HCT116 (cell line): Measurements from ENCODE around the gene TNFAIP3. TPM values are rescaled to one million over a fixed set of nuclear protein-coding genes. Genes with fewer than 3 reads are reported as not detected.

Experiments used
- ATAC-seq: fragments of 200-7000 bp; cut with Tn5 transposase; 2 replicates; pipeline ENCODE4 v1.9.1; 2020; ENCODE audit warnings: mild to moderate bottlenecking, moderate library complexity
- BruUV-seq: library from RNA; stranded (reverse); fragments of 400-500 nt; replicated peaks from 2 replicates; lab custom pipeline; 2021; lab: Mats Ljungman, UMichigan
- CTCF ChIA-PET: fragments of 300-600 bp; sonication (Branson Sonifier 250); formaldehyde crosslinking; loops from one replicate; lab custom pipeline; 2021; ENCODE audit warnings: antibody characterized with exemption; lab: Charles Lee
- POLR2A ChIA-PET: fragments of 300-600, 350-600 bp; sonication (Branson Sonifier 250); formaldehyde crosslinking; loops from one replicate; lab custom pipeline; 2021; ENCODE audit warnings: antibody characterized with exemption; lab: Charles Lee
- RAD21 ChIA-PET, 2 experiments: fragments of 300-600 bp; sonication (Branson Sonifier 250); formaldehyde crosslinking; loops; one replicate each; lab custom pipeline; 2023; ENCODE audit warnings: low total read pairs in 2 of 2; ENCODE audit not compliant: uncharacterized antibody in 2 of 2, unreplicated experiment in 2 of 2, low non-redundant PET in 1 of 2; lab: Charles Lee
- DNase-seq: peaks from one replicate; pipeline ENCODE4 v3.0.0-alpha.2; 2010; ENCODE audit warnings: low read depth, low spot score
- H2AFZ ChIP-seq: fragments of 200-600 bp; shearing (Covaris generic), sonication (generic); 2 replicates; pipeline ENCODE4 v1.6.1; 2017; ENCODE audit warnings: low read depth, mixed run types, mixed read lengths, antibody characterized with exemption, low read length; ENCODE audit not compliant: poor library complexity, severe bottlenecking
- H3K27ac ChIP-seq: 2 replicates; pipeline ENCODE4 v1.5.1; 2012; ENCODE audit warnings: low read depth, low read length
- H3K27me3 ChIP-seq: fragments of 200-600 bp; sonication (generic); 2 replicates; pipeline ENCODE4 v1.6.1; 2016; ENCODE audit warnings: mixed run types, low read length, mixed read lengths; ENCODE audit not compliant: insufficient read depth
- H3K36me3 ChIP-seq, 2 experiments: fragments of 200-500 bp in 1 of 2; fragments of 200-600 bp in 1 of 2; sonication (Bioruptor generic) in 1 of 2; sonication (generic) in 1 of 2; 2 replicates each; pipeline versions ENCODE4 v1.5.1 to v1.6.1; 2014 to 2016; ENCODE audit warnings: low read length in 2 of 2, inconsistent platforms in 1 of 2, mixed read lengths in 1 of 2, mixed run types in 1 of 2; ENCODE audit not compliant: insufficient read depth in 2 of 2, control insufficient read depth in 1 of 2
- H3K4me1 ChIP-seq, 2 experiments: fragments of 200-600 bp in 1 of 2; sonication (generic) in 1 of 2; 2 replicates each; pipeline versions ENCODE4 v1.5.1 to v1.6.1; 2012 to 2017; ENCODE audit warnings: low read length in 2 of 2, inconsistent platforms in 1 of 2, mild to moderate bottlenecking in 1 of 2, mixed read lengths in 1 of 2, mixed run types in 1 of 2, moderate library complexity in 1 of 2; ENCODE audit not compliant: insufficient read depth in 2 of 2, control insufficient read depth in 1 of 2
- H3K4me2 ChIP-seq: fragments of 200-600 bp; sonication (generic); 2 replicates; pipeline ENCODE4 v1.6.1; 2017; ENCODE audit warnings: mixed run types, low read length, mixed read lengths
- H3K4me3 ChIP-seq, 2 experiments: fragments of 200-600 bp in 1 of 2; sonication (generic) in 1 of 2; replicated peaks in 1 of 2; 2 replicates each; pipeline ENCODE4 v1.5.1; 2011 to 2016; ENCODE audit warnings: low read length in 2 of 2, control low read depth in 1 of 2, low read depth in 1 of 2, mild to moderate bottlenecking in 1 of 2, mixed read lengths in 1 of 2, mixed run types in 1 of 2
- H3K79me2 ChIP-seq: fragments of 200-600 bp; sonication (generic); 2 replicates; pipeline ENCODE4 v1.6.1; 2017; ENCODE audit warnings: mild to moderate bottlenecking, mixed run types, low read length, moderate library complexity, mixed read lengths; ENCODE audit not compliant: insufficient read depth
- H3K9ac ChIP-seq: fragments of 200-600 bp; sonication (generic); 2 replicates; pipeline ENCODE4 v1.6.1; 2016; ENCODE audit warnings: low read length, mixed read lengths
- H3K9me2 ChIP-seq: fragments of 200-600 bp; sonication (generic), shearing (Covaris generic); 2 replicates; pipeline ENCODE4 v1.6.1; 2017; ENCODE audit warnings: mixed run types, mild to moderate bottlenecking, moderate library complexity; ENCODE audit not compliant: insufficient read depth
- H3K9me3 ChIP-seq, 2 experiments: fragments of 200-500 bp in 1 of 2; fragments of 200-600 bp in 1 of 2; sonication (Bioruptor generic) in 1 of 2; sonication (generic) in 1 of 2; 2 replicates each; pipeline ENCODE4 v1.6.1; 2014 to 2017; ENCODE audit warnings: low read length in 2 of 2, mixed read lengths in 2 of 2, inconsistent platforms in 1 of 2, low read depth in 1 of 2, mild to moderate bottlenecking in 1 of 2, mixed run types in 1 of 2, moderate library complexity in 1 of 2; ENCODE audit not compliant: control insufficient read depth in 1 of 2, insufficient read depth in 1 of 2
- H4K20me1 ChIP-seq: fragments of 200-600 bp; sonication (generic), shearing (Covaris generic); 2 replicates; pipeline ENCODE4 v1.6.1; 2017; ENCODE audit warnings: mixed run types, mild to moderate bottlenecking, moderate library complexity; ENCODE audit not compliant: insufficient read depth
- EGR1 ChIP-seq: IDR thresholded peaks from 2 replicates; pipeline ENCODE4 v1.6.1; 2012; ENCODE audit warnings: low read depth
- EZH2 ChIP-seq: fragments of 200-600 bp; sonication (generic); IDR thresholded peaks from 2 replicates; pipeline ENCODE4 v1.6.1; 2017; ENCODE audit warnings: antibody characterized with exemption, mixed run types
- FOSL1 ChIP-seq: IDR thresholded peaks from 2 replicates; pipeline ENCODE4 v1.6.1; 2012; ENCODE audit warnings: low read depth
- POLR2AphosphoS5 ChIP-seq: IDR thresholded peaks from 2 replicates; pipeline ENCODE4 v1.6.1; 2011; ENCODE audit warnings: mild to moderate bottlenecking, low read depth, low read length, moderate library complexity
- SRF ChIP-seq: IDR thresholded peaks from 2 replicates; pipeline ENCODE4 v1.6.1; 2012; ENCODE audit warnings: low read depth
- TCF7L2 ChIP-seq: IDR thresholded peaks from 2 replicates; pipeline ENCODE4 v1.7.0; 2011; ENCODE audit warnings: borderline replicate concordance, inconsistent platforms; ENCODE audit not compliant: insufficient read depth, insufficient read length; ENCODE audit errors: extremely low read depth
- ZNF274 ChIP-seq: fragments of 200-500 bp; sonication (Bioruptor generic); IDR thresholded peaks from 2 replicates; pipeline ENCODE4 v1.6.1; 2014; ENCODE audit warnings: mild to moderate bottlenecking, low read depth, low read length, inconsistent platforms
- intact Hi-C: fragments of 100-400 bp; cut with micrococcal nuclease; formaldehyde crosslinking; loops from 2 replicates; pipeline ENCODE4 v1.10.0; 2022
- total RNA-seq: library from RNA; stranded (reverse); gene quantifications from one replicate; pipeline ENCODE4 v1.2.1, GENCODE V29; 2021; ENCODE audit not compliant: unreplicated experiment
- TF ChIP-seq, protein P1 (sequence below): IDR thresholded peaks from 2 replicates; pipeline ENCODE4 v1.6.1; 2011; ENCODE audit warnings: mild to moderate bottlenecking, low read length, moderate library complexity; ENCODE audit not compliant: insufficient replicate concordance; ENCODE audit errors: extremely low read depth

TNFAIP3 gene
- total RNA-seq, 1 experiment from 2014 or later: 4.4 TPM

GRCh38 chr6:137872581-137873115, 5.6 kb downstream of the TNFAIP3 start:
- Histone ChIP-seq H3K4me3 (no peak overlapping the region), H3K9me3 (no peaks in the 10 kb centered on the region), H3K36me3 (peaks cover 4 to 6% of the 10 kb centered on the region in 2 experiments; a peak in 1 of 4 replicates), H3K27ac (no peak overlapping the region)
- DNase-seq: no peak
- ChIA-PET CTCF (no interaction called here), POLR2A (no interaction called here)
- intact Hi-C loops: no loop called here
- BruUV-seq: no TSS peak
- TF ChIP-seq FOSL1 (no peak), POLR2AphosphoS5 (no peak), TCF7L2 (no peak), SRF (no peak), ZNF274 (no peak), EGR1 (no peak), EZH2 (no peak)
- TF ChIP-seq, protein P1, sequence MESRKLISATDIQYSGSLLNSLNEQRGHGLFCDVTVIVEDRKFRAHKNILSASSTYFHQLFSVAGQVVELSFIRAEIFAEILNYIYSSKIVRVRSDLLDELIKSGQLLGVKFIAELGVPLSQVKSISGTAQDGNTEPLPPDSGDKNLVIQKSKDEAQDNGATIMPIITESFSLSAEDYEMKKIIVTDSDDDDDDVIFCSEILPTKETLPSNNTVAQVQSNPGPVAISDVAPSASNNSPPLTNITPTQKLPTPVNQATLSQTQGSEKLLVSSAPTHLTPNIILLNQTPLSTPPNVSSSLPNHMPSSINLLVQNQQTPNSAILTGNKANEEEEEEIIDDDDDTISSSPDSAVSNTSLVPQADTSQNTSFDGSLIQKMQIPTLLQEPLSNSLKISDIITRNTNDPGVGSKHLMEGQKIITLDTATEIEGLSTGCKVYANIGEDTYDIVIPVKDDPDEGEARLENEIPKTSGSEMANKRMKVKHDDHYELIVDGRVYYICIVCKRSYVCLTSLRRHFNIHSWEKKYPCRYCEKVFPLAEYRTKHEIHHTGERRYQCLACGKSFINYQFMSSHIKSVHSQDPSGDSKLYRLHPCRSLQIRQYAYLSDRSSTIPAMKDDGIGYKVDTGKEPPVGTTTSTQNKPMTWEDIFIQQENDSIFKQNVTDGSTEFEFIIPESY: no peak
- TF ChIP-seq, all 23 proteins: peak for 0
- Histone ChIP-seq H3K4me2 (no peak overlapping the region), H3K9me2 (no peaks in the 10 kb centered on the region), H3K9ac (no peak overlapping the region), H2AFZ (no peak overlapping the region), H3K79me2 (no peaks in the 10 kb centered on the region), H4K20me1 (no peaks in the 10 kb centered on the region), H3K27me3 (no peaks in the 10 kb centered on the region), H3K4me1 (peaks cover 4 to 7% of the 10 kb centered on the region in 2 experiments; a peak in 3 of 4 replicates)
- RAD21 ChIA-PET: no interaction called here
- no peak for ATAC-seq
